GM18867 (cell line): Measurements from ENCODE around the gene KIF20A.
"Not testable (repeated sequence)": the region's sequence is repeated elsewhere in the genome, so short reads cannot be mapped to it uniquely, and the experiment has no call there.

Experiments
- ATAC-seq: cut with Tn5 transposase; IDR thresholded peaks from one replicate; pipeline ENCODE4 v1.9.1; 2021; ENCODE audit warnings: mild to moderate bottlenecking, moderate library complexity; ENCODE audit not compliant: unreplicated experiment

The KIF20A gene

DNA sequence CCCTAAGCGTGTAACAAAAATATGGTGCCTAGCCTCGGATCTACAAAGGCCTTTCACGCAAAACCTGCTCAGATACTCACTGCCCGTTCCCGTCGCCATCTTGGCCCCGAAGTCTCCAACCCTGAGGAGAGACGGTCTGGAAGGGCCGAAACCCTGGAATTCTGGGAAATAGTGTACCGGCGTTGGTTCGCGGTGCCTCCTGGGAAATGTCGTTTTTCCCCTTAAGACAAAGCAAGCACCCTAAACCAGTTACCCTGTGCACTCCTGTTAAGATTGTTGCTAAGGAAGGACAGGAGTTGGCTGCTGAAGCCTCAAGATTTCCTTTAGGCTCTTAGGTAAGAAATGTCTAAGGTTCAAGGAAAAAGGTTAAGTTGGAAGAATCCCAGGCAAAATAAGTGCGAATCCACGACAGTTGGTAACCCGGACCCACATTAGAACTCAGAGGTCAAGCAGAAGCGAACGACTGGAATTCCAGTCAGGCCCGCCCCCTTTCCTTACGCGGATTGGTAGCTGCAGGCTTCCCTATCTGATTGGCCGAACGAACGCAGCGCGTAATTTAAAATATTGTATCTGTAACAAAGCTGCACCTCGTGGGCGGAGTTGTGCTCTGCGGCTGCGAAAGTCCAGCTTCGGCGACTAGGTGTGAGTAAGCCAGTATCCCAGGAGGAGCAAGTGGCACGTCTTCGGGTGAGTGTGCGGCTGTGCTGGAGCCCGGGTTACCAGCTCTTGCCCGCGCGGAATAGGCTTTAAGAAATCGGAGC lies at the start of gene KIF20A, which contains the start of gene BRD8:
TSS of gene KIF20A (plus strand) at position 597 of the 761 bp plus-strand sequence. CDS start 569 bp downstream, outside the sequence.
TSS of gene BRD8 (minus strand) at position 115 of the 761 bp plus-strand sequence. CDS start at position 99, 16 bp downstream.
- peak; percentile 86 for ATAC-seq

DNA sequence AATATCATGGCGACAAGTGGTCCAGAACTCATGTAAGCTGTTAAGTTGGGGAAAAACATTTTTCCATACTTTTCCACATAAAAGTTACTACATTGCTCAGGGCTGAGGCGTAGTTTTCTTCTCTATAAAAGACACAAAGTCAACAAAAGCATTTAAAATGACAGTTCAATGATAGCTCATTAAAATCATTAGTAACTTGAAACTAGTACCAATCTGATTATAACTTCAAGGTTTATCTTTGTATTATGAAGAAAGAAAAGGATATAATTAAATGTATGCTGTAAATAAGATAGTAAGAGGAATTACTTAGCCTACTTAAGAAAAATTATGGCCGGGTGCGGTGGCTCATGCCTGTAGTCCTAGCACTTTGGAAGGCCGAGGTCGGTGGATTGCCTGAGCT lies 49.6 kb upstream of the KIF20A start:
- no peak for ATAC-seq

DNA sequence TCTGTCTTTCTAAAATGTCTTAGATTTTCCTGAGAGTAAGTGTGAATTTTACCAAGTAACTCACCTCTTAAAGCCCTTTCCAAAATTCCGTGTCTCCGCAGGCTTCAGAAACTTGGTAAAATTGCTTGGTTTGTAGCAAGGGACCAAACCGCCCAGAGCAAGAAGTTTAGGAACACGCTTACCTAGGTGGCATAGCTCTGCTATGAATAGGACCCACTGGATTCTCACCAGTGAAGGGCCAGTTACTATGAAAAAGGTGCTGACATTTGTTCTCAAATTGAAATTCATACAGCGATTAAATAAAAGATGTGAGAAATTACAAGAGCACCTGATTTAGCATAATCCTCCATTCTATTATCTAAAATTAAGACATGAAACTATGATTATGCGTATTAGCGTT lies 46.4 kb upstream of the KIF20A start:
- no peak for ATAC-seq

DNA sequence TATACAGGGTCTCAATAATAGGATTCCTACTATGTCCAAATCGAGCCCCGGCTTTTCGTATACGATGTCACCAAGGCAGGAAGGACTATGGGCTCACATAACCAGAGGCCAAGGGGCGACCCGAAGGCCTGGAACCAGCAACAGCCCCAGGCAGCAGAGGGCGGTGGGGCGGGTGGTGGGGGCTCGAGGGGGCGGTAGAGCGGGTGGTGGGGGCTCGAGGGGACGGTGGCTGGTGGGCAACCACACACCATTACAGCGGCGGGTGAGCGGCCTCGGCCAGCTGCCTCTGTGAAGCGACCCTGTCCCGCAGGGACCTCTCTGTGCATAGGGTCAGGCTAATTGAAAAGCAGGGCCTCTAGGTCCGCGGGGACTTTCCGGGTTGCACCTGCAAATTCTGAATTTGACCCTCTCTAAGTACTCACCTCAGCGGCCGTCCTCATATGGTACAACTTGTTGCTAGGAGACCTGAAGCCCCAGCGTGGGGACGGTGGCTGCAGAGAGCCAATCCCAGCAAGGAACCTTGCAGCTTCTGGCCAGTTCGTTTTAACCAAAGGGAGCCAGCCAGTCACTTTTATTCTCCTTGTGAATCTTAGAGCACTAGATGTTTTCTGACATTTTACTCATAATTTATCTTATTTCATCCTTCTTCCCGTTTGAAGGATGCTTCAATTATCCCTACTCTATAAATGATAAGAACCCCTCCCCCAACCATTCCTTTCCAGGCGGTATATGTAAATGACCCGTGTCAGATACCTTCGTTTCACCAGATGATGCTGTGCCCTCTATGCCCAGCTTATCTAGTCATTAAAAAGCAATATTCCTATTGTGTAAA lies 39.7 kb upstream of the KIF20A start, which contains the start of gene NME5:
TSS of gene NME5 (minus strand) at position 480 of the 832 bp plus-strand sequence. CDS start 648 bp downstream, outside the sequence.
- no peak for ATAC-seq

DNA sequence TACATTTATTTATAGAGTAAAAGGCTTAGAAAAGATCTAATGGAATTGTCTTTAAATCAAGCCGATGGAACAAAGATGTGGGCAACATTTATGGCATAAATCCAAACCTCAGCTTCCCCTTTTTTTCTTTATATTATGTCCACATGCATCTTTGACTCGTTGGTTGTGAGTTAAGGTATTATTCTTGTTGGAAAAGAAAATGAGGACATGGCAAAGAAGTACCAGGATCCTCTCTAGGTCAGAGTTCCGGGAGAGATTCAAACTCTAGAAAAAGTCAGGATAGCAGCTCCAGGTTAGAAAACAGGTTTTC lies 39.2 kb upstream of the KIF20A start:
- ATAC-seq = no peak

DNA sequence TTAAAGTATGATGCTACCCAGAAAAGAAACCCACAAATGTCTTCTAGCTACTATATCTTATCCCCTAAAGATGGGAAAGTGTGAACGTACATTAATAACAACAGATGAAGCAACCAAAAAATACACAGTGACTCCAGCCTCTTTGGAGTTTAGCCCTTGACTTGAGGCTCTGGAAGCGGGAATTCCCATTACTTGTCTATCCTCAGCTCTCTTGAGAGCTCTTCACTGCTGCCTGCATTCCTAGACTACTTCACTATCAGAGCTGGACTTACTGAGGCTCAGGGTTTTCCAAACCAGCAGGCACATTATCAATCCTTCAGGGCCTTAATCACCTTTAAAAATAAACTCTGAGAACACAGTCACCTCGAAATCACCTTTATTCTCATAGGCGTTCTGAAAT lies 38.6 kb upstream of the KIF20A start:
- ATAC-seq = no peak

DNA sequence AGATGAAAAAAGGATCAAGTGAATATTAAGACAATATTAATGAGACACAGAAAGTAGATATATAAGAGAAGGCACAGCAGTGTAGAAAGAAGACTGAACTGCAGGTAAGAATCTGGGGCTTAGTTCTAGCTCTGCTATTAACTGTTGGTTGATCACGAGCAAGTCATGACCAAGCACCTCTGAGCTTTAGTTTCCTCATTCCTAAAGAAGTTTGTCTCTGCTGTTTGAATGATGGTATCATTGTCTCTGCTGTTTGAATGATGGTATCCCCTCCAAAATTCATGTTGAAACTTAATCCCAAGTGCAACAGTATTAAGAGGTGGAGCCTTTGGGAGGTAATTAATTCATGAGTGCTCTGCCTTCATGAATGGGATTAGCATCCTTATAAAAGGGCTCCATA lies 37.2 kb upstream of the KIF20A start:
- no peak for ATAC-seq

DNA sequence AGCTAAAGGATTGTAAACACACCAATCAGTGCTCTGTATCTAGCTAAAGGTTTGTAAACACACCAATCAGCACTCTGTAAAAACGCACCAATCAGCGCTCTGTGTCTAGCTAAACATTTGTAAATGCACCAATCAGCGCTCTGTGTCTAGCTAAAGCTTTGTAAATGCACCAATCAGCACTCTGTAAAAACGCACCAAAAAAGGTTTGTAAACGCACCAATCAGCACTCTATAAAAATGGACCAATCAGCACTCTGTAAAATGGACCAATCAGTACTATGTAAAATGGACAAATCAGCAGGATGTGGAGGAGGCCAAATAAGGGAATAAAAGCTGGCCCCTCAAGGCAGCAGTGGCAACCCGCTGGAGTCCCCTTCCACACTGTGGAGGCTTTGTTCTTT lies 35.3 kb upstream of the KIF20A start:
- not testable (repeated sequence) for ATAC-seq

DNA sequence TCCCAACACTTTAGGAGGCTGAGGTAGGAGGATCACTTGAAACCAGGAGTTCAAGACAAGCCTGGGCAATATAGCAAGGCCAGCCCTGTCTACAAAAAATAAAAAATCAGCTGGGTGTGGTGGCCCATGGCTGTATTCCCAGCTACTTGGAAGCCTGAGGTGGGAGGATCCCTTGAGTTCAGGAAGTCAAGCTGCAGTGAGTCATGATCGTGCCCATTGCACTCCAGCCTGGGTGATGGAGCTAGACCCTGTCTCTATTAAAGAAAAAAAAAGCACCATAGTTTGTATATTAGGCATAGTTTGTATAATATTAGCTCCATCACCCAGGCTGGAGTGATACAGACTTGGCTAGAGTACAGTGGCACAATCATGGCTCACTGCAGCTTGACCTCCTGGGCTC lies 30.1 kb upstream of the KIF20A start:
- no peak for ATAC-seq

DNA sequence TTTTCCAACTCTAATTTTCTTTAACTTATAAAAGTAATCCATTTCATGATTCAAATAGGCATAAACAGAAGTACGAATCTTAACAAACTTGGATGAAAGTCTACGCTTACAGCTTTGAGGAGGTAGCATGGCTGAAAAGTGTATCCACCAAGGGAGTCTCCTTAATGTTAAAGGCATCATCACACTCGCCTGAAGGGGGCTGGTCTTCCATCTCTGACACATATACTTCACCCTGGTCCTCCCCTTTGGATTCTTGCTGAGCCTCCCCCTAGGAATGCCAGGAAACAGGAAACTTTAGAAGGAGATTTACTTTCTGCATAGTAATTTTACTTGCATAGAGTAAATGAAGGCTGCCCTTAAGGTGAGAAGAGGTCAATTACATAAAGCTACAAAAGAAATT lies 29.4 kb upstream of the KIF20A start:
- no peak for ATAC-seq

DNA sequence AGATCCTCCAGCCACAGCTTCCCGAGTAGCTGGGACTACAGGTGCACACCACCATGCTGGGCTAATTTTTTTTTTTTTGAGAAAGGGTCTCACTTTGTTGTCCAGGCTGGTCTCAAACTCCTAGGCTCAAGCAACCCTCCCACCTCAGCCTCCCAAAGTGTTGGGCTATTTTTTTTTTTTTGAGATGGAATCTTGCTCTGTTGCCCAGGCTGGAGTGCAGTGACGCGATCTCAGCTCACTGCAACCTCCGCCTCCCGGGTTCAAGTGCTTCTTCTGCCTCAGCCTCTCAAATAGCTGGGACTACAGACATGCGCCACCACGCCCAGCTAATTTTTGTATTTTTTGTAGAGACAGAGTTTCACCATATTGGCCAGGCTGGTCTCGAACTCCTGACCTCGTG lies 22.9 kb upstream of the KIF20A start:
- ATAC-seq = not testable (repeated sequence)

DNA sequence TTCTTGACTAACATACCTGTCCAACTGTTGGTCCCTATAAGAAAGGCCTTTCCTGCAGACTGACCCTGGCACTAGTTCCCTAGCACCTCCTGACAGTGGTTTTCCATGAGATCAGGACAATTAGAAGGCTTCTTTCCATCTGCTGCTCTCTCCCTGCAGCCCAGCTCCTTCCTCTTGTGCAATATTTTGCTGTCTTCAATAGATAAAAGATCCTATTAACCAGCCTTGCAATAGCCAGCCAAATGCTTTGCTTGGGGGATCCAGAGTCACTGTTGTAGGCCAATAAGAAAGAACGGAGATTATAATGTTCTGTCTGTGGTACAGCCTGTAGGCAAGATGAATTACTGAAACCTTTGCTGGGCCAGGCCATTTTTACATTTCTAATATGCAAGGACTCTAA lies 21.3 kb upstream of the KIF20A start:
- ATAC-seq = no peak

DNA sequence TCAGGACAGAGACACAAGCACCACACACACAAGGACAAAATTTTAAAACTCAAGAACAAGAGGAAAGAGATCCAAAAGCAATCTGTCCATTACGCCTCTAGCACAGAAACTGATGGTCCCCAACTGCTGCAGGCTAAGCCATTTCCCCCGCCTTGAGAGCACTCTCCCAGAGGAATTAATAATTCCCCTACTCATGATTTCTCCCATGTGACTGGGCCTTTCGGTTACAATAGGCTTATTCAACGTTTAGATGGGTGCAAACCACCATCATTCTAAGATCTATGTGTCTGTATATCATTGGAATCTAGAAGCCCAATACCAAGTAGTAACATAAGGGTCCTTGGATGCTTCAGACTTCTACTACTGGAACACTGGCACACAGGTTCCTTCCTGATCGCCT lies 19.2 kb upstream of the KIF20A start:
- no peak for ATAC-seq

DNA sequence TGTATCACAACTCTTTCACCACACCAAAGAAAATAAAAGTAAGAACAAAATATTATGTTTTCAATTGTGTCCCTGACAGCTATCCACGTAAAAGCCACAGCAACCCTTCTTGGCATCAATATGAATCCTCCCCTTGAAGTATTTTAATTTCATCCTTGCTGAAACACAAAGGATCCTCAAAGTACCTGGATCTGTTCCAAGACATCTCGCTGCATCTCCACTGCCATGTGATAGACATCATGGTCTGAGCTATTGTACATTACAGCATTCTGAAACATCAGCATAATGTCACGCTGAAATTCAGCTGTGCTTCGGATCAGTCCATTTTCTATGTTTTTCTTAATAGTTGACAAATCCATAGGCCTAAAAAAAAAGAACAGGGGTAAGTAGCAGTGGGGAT lies 18.2 kb upstream of the KIF20A start:
- no peak for ATAC-seq

DNA sequence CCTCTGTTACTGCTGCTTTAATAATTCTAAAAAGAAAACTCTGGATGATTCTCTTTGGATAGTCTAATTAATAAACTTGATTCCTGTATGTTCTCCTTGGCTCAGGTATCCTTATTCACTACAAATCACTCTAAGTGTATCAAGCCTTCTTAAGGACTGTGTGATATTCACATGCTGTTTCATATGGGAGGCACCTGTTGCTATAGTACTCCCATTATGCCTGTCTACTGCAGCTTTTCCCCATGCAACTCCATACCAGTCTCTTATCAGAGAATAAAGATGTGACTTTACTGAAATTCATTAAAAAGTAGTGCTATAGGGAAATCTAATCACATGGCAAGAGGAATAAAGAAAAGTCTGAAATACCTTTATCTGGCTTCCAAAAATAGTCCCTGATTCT lies 15.2 kb upstream of the KIF20A start:
- ATAC-seq = no peak

DNA sequence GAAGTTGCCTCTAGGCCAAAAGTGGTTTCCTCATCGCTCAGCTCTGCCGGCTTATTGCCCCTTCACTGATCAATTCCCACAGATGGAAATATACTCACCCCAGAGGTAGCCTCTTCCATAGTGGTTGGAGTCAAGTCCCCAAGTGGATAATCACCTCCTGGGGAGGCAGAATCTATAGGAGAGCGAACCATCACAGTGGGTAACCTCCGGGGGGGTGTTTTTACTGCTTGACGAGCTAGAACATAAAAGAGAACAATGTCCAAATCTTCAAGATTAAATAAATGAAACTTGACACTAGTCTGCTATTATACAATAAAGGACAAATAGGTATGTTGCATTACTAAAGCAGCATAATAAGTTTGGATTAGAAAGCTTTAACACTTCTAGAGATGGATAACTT lies 9.8 kb upstream of the KIF20A start:
- ATAC-seq = no peak

DNA sequence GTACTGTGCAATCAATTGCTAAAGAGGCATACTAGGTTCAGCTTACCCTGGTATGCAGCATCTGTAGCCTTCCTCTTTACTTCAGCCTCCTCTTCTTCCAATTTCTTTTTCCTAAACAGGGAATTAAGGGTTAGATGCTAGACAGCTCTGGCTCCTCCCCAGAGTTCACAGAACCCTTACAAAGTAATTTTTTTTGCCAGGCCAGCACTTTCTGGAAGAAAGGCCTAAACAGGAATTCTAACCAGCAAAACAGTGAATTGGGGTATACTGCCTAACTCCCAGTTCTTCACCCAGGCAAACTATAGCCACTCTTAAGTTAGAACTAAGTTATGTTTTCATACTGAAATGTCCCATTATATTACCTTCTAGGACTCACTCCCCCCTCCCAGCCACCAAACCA lies 8.6 kb upstream of the KIF20A start:
- no peak for ATAC-seq

DNA sequence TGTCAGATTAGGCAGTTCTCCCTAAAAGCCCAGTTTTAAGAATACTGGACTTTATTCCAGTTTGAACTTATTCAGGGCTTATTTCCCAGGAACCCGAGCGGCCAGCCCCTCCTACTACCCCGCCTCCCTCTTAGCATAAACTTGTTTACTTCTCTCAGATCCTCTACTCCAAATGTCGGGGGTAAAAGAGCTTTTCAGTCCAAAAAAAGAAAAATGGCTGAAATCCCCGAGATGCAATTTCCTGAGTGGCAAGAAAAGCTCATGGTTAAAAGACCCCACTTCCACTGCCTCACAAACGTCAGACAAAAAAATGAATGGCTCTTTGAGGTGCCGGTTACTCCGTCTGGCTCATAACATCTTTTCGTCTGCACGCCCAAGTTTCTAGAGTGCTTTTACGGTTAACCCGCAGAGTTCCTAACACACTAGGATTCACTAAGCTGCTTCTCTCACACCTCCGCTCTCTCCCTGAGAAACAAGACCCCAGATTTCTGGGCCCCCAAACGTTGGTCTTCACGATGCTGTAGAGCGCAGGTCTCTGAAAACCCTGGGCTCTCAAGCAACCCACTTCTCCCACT lies 884 bp upstream of the KIF20A start:
- no peak for ATAC-seq

DNA sequence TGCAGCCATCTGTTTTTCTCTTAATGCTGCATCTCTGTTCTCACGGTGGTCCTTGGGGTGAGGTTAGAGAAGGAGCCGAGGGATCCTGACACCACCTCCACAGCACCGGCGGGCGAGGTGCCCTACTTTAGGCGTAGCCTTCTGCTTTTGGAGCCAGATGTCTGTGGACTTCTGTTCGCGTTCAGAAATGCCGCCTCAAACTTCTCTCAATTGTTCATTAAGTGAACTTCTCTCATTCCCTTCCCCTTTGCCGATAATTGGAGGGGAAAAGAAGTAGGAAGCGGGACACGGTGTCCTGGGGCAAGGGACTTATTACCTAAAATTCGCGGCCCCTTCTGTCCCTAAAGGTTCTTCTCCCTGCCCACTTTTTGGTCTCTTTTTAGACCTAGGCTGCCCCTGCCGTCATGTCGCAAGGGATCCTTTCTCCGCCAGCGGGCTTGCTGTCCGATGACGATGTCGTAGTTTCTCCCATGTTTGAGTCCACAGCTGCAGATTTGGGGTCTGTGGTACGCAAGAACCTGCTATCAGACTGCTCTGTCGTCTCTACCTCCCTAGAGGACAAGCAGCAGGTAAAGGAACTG lies 455 bp downstream of the KIF20A start:
- ATAC-seq = no peak

DNA sequence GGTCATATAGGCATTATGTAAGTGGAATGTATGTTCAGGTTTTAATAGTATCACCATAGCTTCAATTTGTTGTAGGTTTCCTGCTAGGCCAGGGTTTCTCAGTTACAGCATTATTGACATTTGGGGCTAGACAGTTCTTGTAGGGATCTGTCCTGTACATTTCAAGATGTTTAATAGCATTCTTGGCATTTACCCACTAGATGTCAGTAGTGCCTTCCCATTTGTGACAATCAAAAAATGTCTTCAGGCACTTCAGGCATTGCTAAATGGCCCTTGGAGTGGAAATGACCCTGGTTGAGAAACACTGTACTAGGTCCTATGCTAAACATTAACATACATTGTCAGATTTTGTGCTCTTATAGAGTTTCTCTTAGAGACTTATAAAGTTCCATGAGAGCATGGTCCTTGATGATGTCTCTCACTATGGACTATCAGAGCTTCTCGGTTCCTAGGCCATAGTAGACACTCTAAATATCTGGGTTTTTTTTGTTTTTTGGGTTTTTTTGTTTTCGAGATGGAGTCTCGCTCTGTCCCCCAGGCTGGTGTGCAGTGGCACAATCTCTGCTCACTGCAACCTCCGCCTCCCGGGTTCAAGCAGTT lies 1.4 kb downstream of the KIF20A start:
- ATAC-seq = peak; percentile 32

DNA sequence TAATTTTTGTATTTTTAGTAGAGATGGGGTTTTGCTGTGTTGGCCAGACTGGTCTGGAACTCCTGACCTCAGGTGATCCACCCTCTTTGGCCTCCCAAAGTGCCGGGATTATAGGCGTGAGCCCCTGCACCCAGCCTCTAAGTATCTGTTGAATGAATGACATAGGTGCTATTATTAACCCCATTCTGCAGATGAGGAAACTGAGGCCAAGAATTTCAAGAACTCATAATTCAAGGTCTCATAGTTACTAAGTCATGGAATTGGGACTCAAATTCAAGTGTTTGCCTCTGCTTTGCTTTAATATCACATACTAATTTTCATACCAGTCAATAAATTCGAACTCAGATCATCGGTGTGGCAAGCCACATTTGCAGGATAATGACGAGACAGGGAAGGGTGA lies 1.9 kb downstream of the KIF20A start:
- ATAC-seq = no peak
